ENCODE data around the gene GPR15LG.

- TF ChIP-seq CTCF (IDR thresholded peaks at IDR 0.05) (no peak), POLR2A (IDR thresholded peaks at IDR 0.05) (no peak), EP300 (IDR thresholded peaks at IDR 0.05; ENCODE audit: low read depth) (no peak), POLR2AphosphoS5 (IDR thresholded peaks at IDR 0.05) (no peak)
These were observed 6.8 kb upstream of the GPR15LG start for GRCh38 chr10:84166620-84167288.
